Stomach (tissue), 9 donors: ENCODE results near the gene KANSL2. TPM values are rescaled to one million over a fixed set of nuclear protein-coding genes. Genes with fewer than 3 reads are reported as not detected.

Experiments
- DNase-seq, 2 donors: peaks; one replicate each; pipeline versions ENCODE4 v3.0.0 to v3.0.0-alpha.2; 2013 to 2019
- H3K27ac ChIP-seq, 5 donors: fragments of 200-600 bp in 4 of 5; sonication (generic) in 4 of 5; one replicate each; pipeline ENCODE4 v1.5.1; 2013 to 2019; ENCODE audit warnings: mild to moderate bottlenecking in 1 of 5, moderate library complexity in 1 of 5
- H3K27me3 ChIP-seq, 3 donors: fragments of 200-600 bp; sonication (generic); one replicate each; pipeline ENCODE4 v1.5.1; 2017 to 2019; ENCODE audit warnings: mixed run types in 1 of 3
- H3K36me3 ChIP-seq, 4 donors: fragments of 200-600 bp; sonication (generic); 1 replicate in 3 of 4; 2 replicates in 1 of 4; pipeline ENCODE4 v1.5.1; 2016 to 2019
- H3K4me1 ChIP-seq, 4 donors: fragments of 200-600 bp; sonication (generic); one replicate each; pipeline ENCODE4 v1.5.1; 2016 to 2019
- H3K4me3 ChIP-seq, 4 donors: fragments of 200-600 bp; sonication (generic) in 3 of 4; one replicate each; pipeline ENCODE4 v1.5.1; 2016 to 2019; ENCODE audit warnings: mild to moderate bottlenecking in 1 of 4
- H3K9me3 ChIP-seq, 4 donors: fragments of 200-600 bp; sonication (generic); one replicate each; pipeline ENCODE4 v1.5.1; 2016 to 2019
- CTCF ChIP-seq, 7 experiments: fragments of 450-650 bp in 4 of 7; fragments of 200-600 bp in 3 of 7; sonication (generic) in 3 of 7; IDR thresholded peaks; one replicate each; pipeline ENCODE4 v1.5.1; 2016 to 2019; ENCODE audit warnings: antibody characterized with exemption in 7 of 7, control low read depth in 2 of 7, mild to moderate bottlenecking in 1 of 7
- EP300 ChIP-seq: sonication (generic); formaldehyde crosslinking; IDR thresholded peaks from one replicate; pipeline ENCODE4 v1.6.1; 2017; ENCODE audit warnings: antibody characterized with exemption
- POLR2A ChIP-seq, 4 donors: fragments of 450-650 bp; IDR thresholded peaks; one replicate each; pipeline ENCODE4 v1.6.1; 2016; ENCODE audit warnings: antibody characterized with exemption in 4 of 4, control low read depth in 2 of 4, mild to moderate bottlenecking in 1 of 4, moderate library complexity in 1 of 4
- POLR2AphosphoS5 ChIP-seq, 3 donors: sonication (generic); formaldehyde crosslinking; IDR thresholded peaks; one replicate each; pipeline ENCODE4 v1.6.1; 2016; ENCODE audit warnings: antibody characterized with exemption in 3 of 3
- WGBS, 5 donors: extraction: QIAGEN DNeasy Blood & Tissue Kit in 3 of 5; methylation state at CpG; one replicate each; pipeline versions ENCODE4 v1.1.5 to v1.1.7; 2013 to 2018; 5-methylcytosine and 5-hydroxymethylcytosine counted together
- intact Hi-C: fragments of 100-400 bp; cut with DNase I; formaldehyde crosslinking; loops from one replicate; pipeline ENCODE4 v1.15.1; 2023; ENCODE audit warnings: low total_unique reads
- polyA plus RNA-seq, 3 donors: library from polyadenylated mRNA; stranded (reverse); fragments of 200-250 nt; gene quantifications; one replicate each; pipeline ENCODE4 v1.2.3, GENCODE V29; 2013
- total RNA-seq, 5 donors: library from RNA; depleted of rRNA; stranded (reverse); fragments of >200 nt; gene quantifications; one replicate each; pipeline versions ENCODE4 v1.1.0 to v1.2.3, GENCODE V29; 2014 to 2016
- donor health status: healthy with polysubstance abuse.
- donor health status: Bipolar disorder and iron deficiency.
- donor health status: healthy.

Gene KANSL2
- total and polyA plus RNA-seq, 8 donors: 16.2 to 66.0 (median 29.9) TPM

DNA sequence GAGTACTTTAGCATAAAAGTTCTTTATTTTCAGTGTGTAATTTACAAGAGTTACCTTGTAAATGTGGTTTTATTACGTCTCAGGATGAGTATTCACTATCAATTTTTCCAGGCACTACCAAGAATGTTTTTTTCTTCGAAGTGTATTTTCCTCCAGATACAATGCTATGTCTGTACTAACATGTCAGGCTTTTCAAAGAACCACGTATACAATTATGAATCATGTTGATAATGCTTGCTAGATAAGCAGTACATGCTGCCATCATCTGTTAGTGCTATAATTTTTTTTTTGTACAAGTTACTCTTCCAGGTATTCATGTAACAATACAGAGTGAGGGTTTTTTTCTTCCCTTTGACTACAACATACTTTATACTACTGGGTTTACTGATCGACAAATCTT lies 5.6 kb upstream of the KANSL2 start:
- 61 to 81% (median 68%) methylated on average over 4 of the region's 4 CpGs for WGBS, 5 donors
- no peak for TF ChIP-seq EP300
- no peak for TF ChIP-seq POLR2AphosphoS5 (IDR thresholded peaks at IDR 0.05)
- TF ChIP-seq POLR2A (IDR thresholded peaks at IDR 0.05): no peak
- no peak for TF ChIP-seq CTCF (IDR thresholded peaks at IDR 0.05)
- H3K27ac ChIP-seq: no peak overlapping the region
- H3K4me1 ChIP-seq: peaks cover 0 to 26% (median 13%) of the 10 kb centered on the region in 4 donors
- intact Hi-C loops: no loop called here
- no peak overlapping the region for H3K4me3 ChIP-seq
- H3K9me3 ChIP-seq: no peaks in the 10 kb centered on the region
- H3K36me3 ChIP-seq: peaks cover under 1 to 46% (median 38%) of the 10 kb centered on the region in 4 donors
- no peaks in the 10 kb centered on the region for H3K27me3 ChIP-seq
- DNase-seq: no peak

GRCh38 chr12:48686615-48687334 lies 4.7 kb upstream of the KANSL2 start:
- no peak for DNase-seq
- Histone ChIP-seq H3K36me3 (peaks cover 0 to 38% (median 30%) of the 10 kb centered on the region in 4 donors), H3K4me1 (peaks cover 0 to 25% (median 13%) of the 10 kb centered on the region in 4 donors), H3K27me3 (no peaks in the 10 kb centered on the region), H3K27ac (no peak overlapping the region), H3K9me3 (no peaks in the 10 kb centered on the region), H3K4me3 (no peak overlapping the region)
- TF ChIP-seq EP300: no peak
- no peak for TF ChIP-seq CTCF (IDR thresholded peaks at IDR 0.05)
- TF ChIP-seq POLR2A (IDR thresholded peaks at IDR 0.05): no peak
- TF ChIP-seq POLR2AphosphoS5 (IDR thresholded peaks at IDR 0.05): no peak
- intact Hi-C loops: no loop called here
- WGBS, 5 donors: 87 to 97% (median 90%) methylated on average over 6 of the region's 6 CpGs

GRCh38 chr12:48686037-48686595 lies 4.1 kb upstream of the KANSL2 start:
- 48 to 52% (median 49%) methylated on average over 3 of the region's 3 CpGs for WGBS, 5 donors

GRCh38 chr12:48683534-48683933 lies 1.5 kb upstream of the KANSL2 start:
- no peak for DNase-seq
- H3K4me3 ChIP-seq: no peak overlapping the region
- no peak overlapping the region for H3K27ac ChIP-seq
- no peaks in the 10 kb centered on the region for H3K27me3 ChIP-seq
- H3K36me3 ChIP-seq: peaks cover 0 to 31% (median 26%) of the 10 kb centered on the region in 4 donors
- TF ChIP-seq CTCF (IDR thresholded peaks at IDR 0.05) (no peak), POLR2A (IDR thresholded peaks at IDR 0.05) (no peak), EP300 (no peak), POLR2AphosphoS5 (IDR thresholded peaks at IDR 0.05) (no peak)
- H3K9me3 ChIP-seq: no peaks in the 10 kb centered on the region
- WGBS, 5 donors: 81 to 88% (median 88%) methylated on average over 4 of the region's 4 CpGs
- intact Hi-C loops: no loop called here
- peaks cover 27 to 36% (median 32%) of the 10 kb centered on the region in 4 donors for H3K4me1 ChIP-seq

More at GRCh38 chr12:48686037-48686595, 4.1 kb upstream of the KANSL2 start:
- Histone ChIP-seq H3K9me3 (no peaks in the 10 kb centered on the region), H3K4me1 (peaks cover 1 to 22% (median 12%) of the 10 kb centered on the region in 4 donors), H3K27me3 (no peaks in the 10 kb centered on the region), H3K27ac (no peak overlapping the region), H3K4me3 (no peak overlapping the region), H3K36me3 (peaks cover 0 to 33% (median 27%) of the 10 kb centered on the region in 4 donors)
- TF ChIP-seq EP300 (no peak), POLR2AphosphoS5 (IDR thresholded peaks at IDR 0.05) (no peak), CTCF (IDR thresholded peaks at IDR 0.05) (no peak), POLR2A (IDR thresholded peaks at IDR 0.05) (no peak)
- DNase-seq: no peak
- intact Hi-C loops: no loop called here
